Psoas muscle (tissue), 8 donors: ENCODE data around the gene PVR. TPM values are rescaled to one million over a fixed set of nuclear protein-coding genes. Genes with fewer than 3 reads are reported as not detected.

Source experiments
- ATAC-seq, 4 donors: fragments of 200-7000 bp; cut with Tn5 transposase; one replicate each; pipeline ENCODE4 v1.9.1; 2020; ENCODE audit warnings: moderate library complexity in 3 of 4, mild to moderate bottlenecking in 2 of 4
- DNase-seq, 2 donors: peaks; one replicate each; pipeline ENCODE4 v3.0.0-alpha.2; 2020
- H3K27ac ChIP-seq: fragments of 200-600 bp; one replicate; pipeline ENCODE4 v1.8.0; 2022
- H3K27me3 ChIP-seq, 3 donors: fragments of 200-600 bp in 1 of 3; one replicate each; pipeline versions ENCODE4 v1.6.1 to v1.8.0; 2013 to 2022; ENCODE audit warnings: low read length in 2 of 3, mild to moderate bottlenecking in 2 of 3, moderate library complexity in 1 of 3; ENCODE audit not compliant: insufficient read depth in 3 of 3
- H3K36me3 ChIP-seq, 2 donors: fragments of 200-600 bp in 1 of 2; one replicate each; pipeline versions ENCODE4 v1.6.1 to v1.8.0; 2013 to 2022; ENCODE audit warnings: low read depth in 1 of 2, mild to moderate bottlenecking in 1 of 2, moderate library complexity in 1 of 2; ENCODE audit not compliant: insufficient read depth in 1 of 2
- H3K4me1 ChIP-seq: fragments of 200-600 bp; one replicate; pipeline ENCODE4 v1.8.0; 2022
- H3K4me3 ChIP-seq: fragments of 200-600 bp; one replicate; pipeline ENCODE4 v1.8.0; 2022; ENCODE audit warnings: mild to moderate bottlenecking
- H3K9me3 ChIP-seq: fragments of 200-600 bp; one replicate; pipeline ENCODE4 v1.8.0; 2022
- WGBS, 3 donors: extraction: QIAGEN DNeasy Blood & Tissue Kit; methylation state at CpG; one replicate each; pipeline versions ENCODE4 v1.1.6 to v1.1.7; 2013; 5-methylcytosine and 5-hydroxymethylcytosine counted together
- intact Hi-C, 2 donors: fragments of 100-400 bp; cut with DNase I; formaldehyde crosslinking; loops; one replicate each; pipeline versions ENCODE4 v1.11.0 to v1.14.2; 2022
- polyA plus RNA-seq, 3 donors: library from polyadenylated mRNA; stranded (reverse); fragments of 200-250 nt; gene quantifications; one replicate each; pipeline ENCODE4 v1.2.3, GENCODE V29; 2013
- total RNA-seq, 4 donors: library from RNA; stranded (reverse); fragmentation: NEBNext Ultra II Directional in 2 of 4; extraction: Animal tissue kit (Norgen Biotek cat#: 25700) in 2 of 4; gene quantifications; one replicate each; pipeline versions ENCODE4 v1.2.1 to v1.2.4, GENCODE V29; 2021 to 2023
- TF ChIP-seq, protein P1 (sequence below): fragments of 200-600 bp; IDR thresholded peaks from one replicate; pipeline ENCODE4 v1.8.0; 2022; ENCODE audit warnings: antibody characterized with exemption
- donor health status: healthy with polysubstance abuse.
- donor health status: DM: no; HTN: no; CAD: no; lungs with moderate emphysema.
- donor health status: Bipolar disorder and iron deficiency.
- donor health status: healthy.
- donor health status: DM: yes; HTN: yes; CAD: no.
- donor health status: DM: no; HTN: no; CAD: no.
- donor health status: DM: no; HTN: no; CAD: no.
- donor health status: DM: yes; HTN: yes; CAD: no.

Gene PVR
- total and polyA plus RNA-seq, 7 donors, result 21.0 to 117 (median 44.4) TPM

- TF ChIP-seq, protein P1, sequence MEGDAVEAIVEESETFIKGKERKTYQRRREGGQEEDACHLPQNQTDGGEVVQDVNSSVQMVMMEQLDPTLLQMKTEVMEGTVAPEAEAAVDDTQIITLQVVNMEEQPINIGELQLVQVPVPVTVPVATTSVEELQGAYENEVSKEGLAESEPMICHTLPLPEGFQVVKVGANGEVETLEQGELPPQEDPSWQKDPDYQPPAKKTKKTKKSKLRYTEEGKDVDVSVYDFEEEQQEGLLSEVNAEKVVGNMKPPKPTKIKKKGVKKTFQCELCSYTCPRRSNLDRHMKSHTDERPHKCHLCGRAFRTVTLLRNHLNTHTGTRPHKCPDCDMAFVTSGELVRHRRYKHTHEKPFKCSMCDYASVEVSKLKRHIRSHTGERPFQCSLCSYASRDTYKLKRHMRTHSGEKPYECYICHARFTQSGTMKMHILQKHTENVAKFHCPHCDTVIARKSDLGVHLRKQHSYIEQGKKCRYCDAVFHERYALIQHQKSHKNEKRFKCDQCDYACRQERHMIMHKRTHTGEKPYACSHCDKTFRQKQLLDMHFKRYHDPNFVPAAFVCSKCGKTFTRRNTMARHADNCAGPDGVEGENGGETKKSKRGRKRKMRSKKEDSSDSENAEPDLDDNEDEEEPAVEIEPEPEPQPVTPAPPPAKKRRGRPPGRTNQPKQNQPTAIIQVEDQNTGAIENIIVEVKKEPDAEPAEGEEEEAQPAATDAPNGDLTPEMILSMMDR, result no peak
- DNase-seq, result no peak
- H3K27me3 ChIP-seq, result no peaks in the 10 kb centered on the region
- intact Hi-C loops, result loop anchor here in 1 of 2 donors (5.0 kb wide), 1 partner anchor 59 kb away; no protein-coding TSS in a partner anchor
- WGBS, 3 donors, result 90 to 96% (median 92%) methylated on average over 3 of the region's 3 CpGs
- H3K4me1 ChIP-seq, result peaks cover 38% of the 10 kb centered on the region
- ATAC-seq, result no peak
- H3K4me3 ChIP-seq, result peak overlapping the region; percentile 51
- peaks cover 4 to 39% of the 10 kb centered on the region in 2 donors for H3K36me3 ChIP-seq
- no peaks in the 10 kb centered on the region for H3K9me3 ChIP-seq
- H3K27ac ChIP-seq, result peak overlapping the region; percentile 80
Measured at GRCh38 chr19:44646049-44646416, 2.3 kb downstream of the PVR start.

- Histone ChIP-seq H3K27me3 (no peaks in the 10 kb centered on the region), H3K4me3 (peak overlapping the region; percentile 51), H3K4me1 (peaks cover 30% of the 10 kb centered on the region), H3K36me3 (peaks cover 6 to 50% of the 10 kb centered on the region in 2 donors), H3K27ac (peak overlapping the region; percentile 80), H3K9me3 (no peaks in the 10 kb centered on the region)
- TF ChIP-seq, protein P1, result no peak
- peak in 3 of 4 donors; percentile 12 to 23 (median 22) for ATAC-seq
- WGBS, 3 donors, result 20 to 27% (median 25%) methylated on average over 31 of the region's 31 CpGs
- DNase-seq, result no peak
- intact Hi-C loops, result loop anchor here in 1 of 2 donors (5.0 kb wide), 1 partner anchor 60 kb away; no protein-coding TSS in a partner anchor
Measured at GRCh38 chr19:44647144-44647543, 3.4 kb downstream of the PVR start.

DNA sequence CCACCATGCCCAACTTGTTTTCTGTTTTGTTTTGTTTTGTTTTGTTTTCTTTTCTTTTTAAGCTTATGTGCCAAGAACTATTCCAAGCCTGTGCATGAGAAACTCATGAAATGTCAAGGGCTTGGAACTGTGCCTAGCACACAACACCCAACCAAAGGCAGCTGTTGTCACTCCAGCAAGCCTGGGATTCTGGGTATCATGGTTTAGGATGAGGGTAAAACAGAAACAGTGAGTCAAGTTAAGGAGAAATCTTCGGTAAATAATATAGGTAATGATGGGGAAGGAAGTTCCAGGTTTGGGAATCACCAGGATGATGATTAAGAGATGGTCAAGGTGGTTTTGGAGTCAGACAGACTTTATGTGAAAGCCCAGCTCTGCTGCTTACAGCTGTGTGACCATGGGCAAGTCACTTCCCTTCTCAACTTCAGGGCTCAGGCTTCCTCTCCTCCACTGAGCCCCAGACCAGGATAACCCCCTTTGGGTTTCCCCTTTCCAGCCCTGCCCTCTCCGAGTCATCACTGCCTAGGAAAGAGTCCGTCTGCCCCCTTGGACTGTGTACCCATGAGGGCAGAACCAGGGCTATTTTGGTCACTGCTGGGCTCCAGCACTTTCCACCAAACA, 5.0 kb downstream of the PVR start:
- H3K36me3 ChIP-seq, result peaks cover 6 to 66% of the 10 kb centered on the region in 2 donors
- peaks cover 30% of the 10 kb centered on the region for H3K4me1 ChIP-seq
- H3K4me3 ChIP-seq, result peak overlapping the region; percentile 22
- intact Hi-C loops, result loop anchor here in 1 of 2 donors (5.0 kb wide), 1 partner anchor 61 kb away; no protein-coding TSS in a partner anchor
- WGBS, 3 donors, result 18 to 58% (median 42%) methylated on average over 3 of the region's 3 CpGs
- no peaks in the 10 kb centered on the region for H3K27me3 ChIP-seq
- no peaks in the 10 kb centered on the region for H3K9me3 ChIP-seq
- DNase-seq (no peak), ATAC-seq (peak; percentile 29 to 71 (median 52))
- TF ChIP-seq, protein P1, result no peak
- H3K27ac ChIP-seq, result peak overlapping the region; percentile 80

- H3K36me3 ChIP-seq, result peaks cover 6 to 70% of the 10 kb centered on the region in 2 donors
- TF ChIP-seq, protein P1, result no peak
- H3K27ac ChIP-seq, result no peak overlapping the region
- ATAC-seq (no peak), DNase-seq (no peak)
- intact Hi-C loops, result loop anchor here in 1 of 2 donors (5.0 kb wide), 1 partner anchor 62 kb away; no protein-coding TSS in a partner anchor
- no peaks in the 10 kb centered on the region for H3K9me3 ChIP-seq
- no peak overlapping the region for H3K4me3 ChIP-seq
- 55 to 75% (median 64%) methylated on average over 15 of the region's 15 CpGs for WGBS, 3 donors
- no peaks in the 10 kb centered on the region for H3K27me3 ChIP-seq
- peaks cover 30% of the 10 kb centered on the region for H3K4me1 ChIP-seq
Measured at GRCh38 chr19:44649578-44650145, 6.0 kb downstream of the PVR start.
